DMS153 treated with DMSO at 0.1 percent for 48 hours (cell line): ENCODE results near the gene GMIP.
"Not testable (repeated sequence)": the region's sequence is repeated elsewhere in the genome, so short reads cannot be mapped to it uniquely, and the experiment has no call there.

Source experiments
- DNase-seq: peaks from one replicate; lab custom pipeline; 2025; ENCODE audit not compliant: unreplicated experiment; lab: John Stamatoyannopoulos, UW

GMIP gene

DNA sequence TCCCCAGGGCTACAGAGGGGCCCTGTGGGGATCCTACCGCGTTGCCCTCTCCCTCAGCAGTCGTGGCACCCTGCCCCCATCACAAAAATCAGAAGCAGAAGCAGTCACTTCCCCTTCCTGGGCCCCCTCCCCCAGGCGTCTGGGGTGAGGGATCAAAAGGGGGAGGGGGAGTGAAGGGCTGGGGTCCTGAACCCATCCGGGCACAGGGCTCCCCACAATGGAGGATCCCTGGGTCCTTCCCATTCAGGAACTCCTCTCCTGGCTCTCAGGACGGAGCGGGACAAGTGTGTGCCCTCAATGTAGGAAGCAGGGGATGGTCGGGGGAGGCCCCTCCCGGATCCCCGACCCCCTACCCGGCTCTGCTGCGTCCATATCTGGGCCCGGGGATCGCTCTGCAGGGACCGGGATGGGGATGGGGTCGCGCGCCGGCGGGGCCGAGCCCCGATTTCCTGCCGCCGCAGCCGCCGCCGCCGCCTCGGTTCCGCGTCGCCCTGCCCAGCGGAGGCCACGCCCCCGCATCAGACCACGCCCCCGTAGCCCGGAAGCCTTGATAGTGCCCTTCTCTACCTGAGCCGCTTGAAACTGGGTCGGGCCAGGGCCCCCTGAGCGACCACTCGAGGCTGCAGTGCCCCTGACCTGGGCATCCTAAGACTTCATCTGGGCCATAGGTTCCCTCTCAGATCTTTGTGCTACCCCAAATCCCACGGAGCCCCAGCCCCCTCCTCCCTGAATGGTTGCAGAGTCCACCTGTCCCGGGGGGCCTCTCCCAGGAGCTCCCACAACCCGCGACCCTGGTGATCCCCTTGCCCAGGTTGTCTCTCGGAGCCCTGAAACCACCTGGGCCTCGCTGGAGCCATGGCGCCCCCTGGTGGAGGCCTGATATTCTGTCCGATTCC, at the start of gene GMIP:
Gene GMIP, minus strand, starts transcription at position 500 of the 896 bp plus-strand sequence. Its CDS starts 128 bp downstream, at position 372.
- peak; percentile 32 for DNase-seq

DNA sequence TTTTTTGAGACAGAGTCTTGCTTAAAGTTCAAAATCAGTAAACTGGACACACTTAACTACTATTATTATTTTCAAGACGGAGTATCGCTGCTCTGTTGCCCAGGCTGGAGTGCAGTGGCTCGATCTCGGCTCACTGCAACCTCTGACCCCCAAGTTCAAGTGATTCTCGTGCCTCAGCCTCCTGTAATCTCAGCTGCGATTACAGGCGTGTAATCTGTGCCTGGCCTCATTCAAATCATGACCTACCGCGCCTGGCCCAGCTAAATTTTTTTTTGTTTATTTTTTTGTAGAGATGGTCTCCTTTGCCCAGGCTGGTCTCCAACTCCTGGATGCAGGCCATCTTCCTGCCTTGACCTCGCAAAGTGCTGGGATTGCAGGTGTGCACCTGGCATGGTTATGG, 48.2 kb upstream of the GMIP start:
- DNase-seq, result no peak

- DNase-seq, result not testable (repeated sequence)
Observed at GRCh38 chr19:19689023-19689422, 45.6 kb upstream of the GMIP start.

- no peak for DNase-seq
Observed at GRCh38 chr19:19687090-19687489, 43.6 kb upstream of the GMIP start.

- no peak for DNase-seq
Observed at GRCh38 chr19:19686580-19686979, 43.1 kb upstream of the GMIP start.

GRCh38 chr19:19686119-19686518, 42.7 kb upstream of the GMIP start:
- DNase-seq, result not testable (repeated sequence)

- no peak for DNase-seq
Observed at GRCh38 chr19:19679176-19680073, 36.0 kb upstream of the GMIP start.

GRCh38 chr19:19677579-19677978, 34.1 kb upstream of the GMIP start:
- no peak for DNase-seq

DNA sequence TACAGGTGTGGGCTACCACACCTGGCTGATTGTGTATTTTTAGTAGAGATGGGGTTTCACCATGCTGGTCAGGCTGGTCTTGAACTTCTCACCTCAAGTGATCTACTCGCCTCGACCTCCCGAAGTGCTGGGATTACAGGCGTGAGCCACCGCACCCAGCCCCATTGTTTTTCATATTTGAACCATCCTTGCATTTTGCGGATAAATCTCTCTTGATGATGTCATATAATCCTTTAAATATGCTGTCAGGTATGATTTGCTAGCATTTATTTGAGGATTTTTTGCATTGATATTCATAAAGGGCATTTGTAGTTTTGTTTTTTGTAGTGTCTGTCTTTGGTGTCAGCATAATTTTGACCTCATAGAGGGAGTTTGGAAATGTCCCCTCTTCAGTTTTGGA, 30.9 kb upstream of the GMIP start:
- no peak for DNase-seq

GRCh38 chr19:19672816-19673215, 29.4 kb upstream of the GMIP start:
- no peak for DNase-seq

DNA sequence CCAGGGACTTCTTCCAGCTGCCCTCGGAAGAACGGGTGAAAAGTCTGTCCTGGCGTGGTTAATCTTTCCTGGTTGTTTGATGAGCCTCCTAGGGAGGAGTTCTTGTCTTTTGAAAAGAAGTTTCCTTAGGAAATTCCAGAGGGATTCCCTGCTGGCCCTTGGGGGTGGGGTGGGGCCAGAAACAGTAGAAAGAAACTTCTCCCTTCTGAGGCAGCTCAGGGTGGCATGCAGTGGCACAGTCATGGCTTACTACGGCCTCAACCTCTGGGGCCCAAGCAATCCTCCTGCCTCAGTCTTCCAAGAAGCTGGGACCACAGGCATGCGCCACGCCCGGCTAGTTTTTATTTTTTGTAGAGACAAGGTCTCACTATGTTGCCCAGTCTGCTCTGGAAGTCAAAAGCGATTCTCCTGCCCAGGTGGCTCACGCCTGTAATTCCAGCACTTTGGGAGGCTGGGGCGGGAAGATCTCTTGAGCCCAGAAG, 26.7 kb upstream of the GMIP start:
- no peak for DNase-seq

GRCh38 chr19:19668230-19669012, 25.0 kb upstream of the GMIP start, which contains the start of gene ZNF101:
Gene ZNF101, plus strand, starts transcription at chr19:19668839. Its CDS starts 125 bp downstream, at chr19:19668964.
- DNase-seq, result peak; percentile 77

DNA sequence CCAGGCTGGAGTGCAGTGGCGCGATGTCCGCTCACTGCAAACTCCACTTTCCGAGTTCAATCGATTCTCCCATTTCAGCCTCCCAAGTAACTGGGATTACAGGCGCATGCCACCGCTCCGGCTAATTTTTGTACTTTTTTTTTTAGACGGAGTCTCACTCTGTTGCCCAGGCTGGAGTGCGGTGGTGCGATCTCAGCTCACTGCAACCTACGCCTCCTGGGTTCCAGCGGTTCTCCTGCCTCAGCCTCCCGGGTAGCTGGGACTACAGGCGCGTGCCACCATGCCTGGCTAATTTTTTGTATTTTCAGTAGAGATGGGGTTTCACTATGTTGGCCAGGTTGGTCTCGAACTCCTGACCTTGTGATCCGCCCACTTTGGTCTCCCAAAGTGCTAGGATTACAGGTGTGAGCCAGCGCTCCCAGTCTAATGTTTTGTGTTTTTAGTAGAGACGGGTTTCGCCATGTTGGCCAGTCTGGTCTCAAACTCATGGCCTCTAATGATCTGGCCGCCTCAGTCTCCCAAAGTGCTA, 22.0 kb upstream of the GMIP start:
- not testable (repeated sequence) for DNase-seq

- DNase-seq, result peak; percentile 89
Observed at GRCh38 chr19:19663256-19664120, 20.0 kb upstream of the GMIP start, which contains the start of gene ATP13A1. Gene ATP13A1, minus strand, starts transcription at chr19:19663676. Its CDS starts 10 bp downstream, at chr19:19663666.

GRCh38 chr19:19662871-19663255, 19.4 kb upstream of the GMIP start:
- DNase-seq, result no peak

DNA sequence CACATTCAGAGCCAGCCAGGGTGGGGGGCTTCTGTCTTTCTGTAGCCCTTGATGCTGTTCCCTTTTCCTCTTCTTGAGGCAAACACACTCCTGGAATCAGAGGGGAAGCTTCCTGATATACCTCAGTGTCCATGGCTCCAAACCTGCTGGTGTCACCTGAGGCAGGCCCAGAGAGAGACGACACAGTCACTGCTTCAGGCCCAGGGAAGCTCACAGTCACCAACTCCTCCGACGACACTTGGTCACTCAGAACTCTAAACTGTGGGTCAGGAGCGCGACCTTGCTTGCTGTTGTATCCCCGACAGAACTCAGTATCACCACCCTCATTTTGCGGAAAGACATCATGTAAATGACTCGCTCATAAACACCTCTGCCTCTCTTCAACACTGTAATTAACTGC, 18.9 kb upstream of the GMIP start:
- DNase-seq, result no peak

DNA sequence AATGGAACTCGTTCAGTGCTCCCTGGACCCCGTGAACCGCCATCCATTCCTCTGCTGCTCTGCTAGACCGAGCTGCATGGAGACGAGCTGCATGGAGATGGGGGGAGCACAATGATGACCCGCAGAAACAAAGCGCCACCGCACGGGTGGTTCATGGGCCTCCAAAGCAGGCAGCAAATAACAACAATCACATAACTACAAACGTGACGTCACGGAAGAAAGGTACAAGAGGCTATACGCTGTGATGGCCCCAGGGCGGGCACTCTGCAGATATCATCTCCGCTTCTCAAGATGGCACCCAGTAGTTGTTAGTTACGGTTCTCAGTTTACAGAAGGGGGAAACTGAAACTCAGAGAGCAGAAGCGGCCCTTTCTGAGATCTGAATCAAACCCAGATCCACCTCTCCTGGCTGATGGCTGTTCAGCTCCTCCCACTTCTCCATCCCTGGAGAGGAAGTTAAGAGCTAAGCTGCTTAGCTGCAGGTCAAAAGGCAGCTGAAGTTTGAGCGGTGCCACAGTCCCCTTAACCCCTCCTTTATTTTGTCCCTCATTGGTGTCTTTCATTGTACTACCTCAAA, 18.3 kb upstream of the GMIP start:
- DNase-seq, result no peak

DNA sequence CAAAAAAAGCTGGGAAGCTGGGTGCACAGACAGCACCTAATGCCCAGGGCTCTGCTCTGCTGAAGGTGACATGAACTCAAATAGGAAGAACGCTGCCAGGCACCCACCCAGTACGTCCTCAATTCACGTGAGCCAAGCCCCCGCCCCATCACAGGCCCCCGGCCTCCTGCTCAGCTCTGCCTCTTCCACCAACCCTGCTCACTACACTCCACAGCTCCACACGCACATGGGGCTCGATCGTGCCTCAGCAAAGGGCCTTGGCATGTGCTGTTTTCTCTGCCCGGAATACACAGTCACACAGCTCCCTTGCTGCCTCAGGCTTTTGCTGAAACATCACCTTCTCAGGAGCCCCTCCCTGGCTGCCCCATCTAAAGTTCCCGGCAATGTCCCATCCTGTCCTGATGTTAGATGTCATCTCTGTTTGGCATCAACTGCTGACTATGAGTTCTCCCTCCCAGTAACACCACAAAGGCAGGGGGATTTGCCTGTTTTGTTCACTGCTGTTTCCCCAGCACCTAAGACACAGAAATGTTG, 17.8 kb upstream of the GMIP start:
- DNase-seq, result no peak
